NB4 (cell line): ENCODE results near the gene TRAPPC12.

Experiments
- POLR2A ChIP-seq: IDR thresholded peaks from 2 replicates; pipeline ENCODE4 v1.6.1; 2011; ENCODE audit warnings: mild to moderate bottlenecking; ENCODE audit not compliant: insufficient read length; ENCODE audit errors: extremely low read depth
- TF ChIP-seq, protein P1 (sequence below): IDR thresholded peaks from one replicate; pipeline ENCODE4 v1.5.1; 2012; ENCODE audit warnings: low read depth, low read length
- TF ChIP-seq, protein P2 (sequence below): IDR thresholded peaks from 2 replicates; pipeline ENCODE4 v1.6.1; 2011; ENCODE audit warnings: low read depth, low read length

DNA sequence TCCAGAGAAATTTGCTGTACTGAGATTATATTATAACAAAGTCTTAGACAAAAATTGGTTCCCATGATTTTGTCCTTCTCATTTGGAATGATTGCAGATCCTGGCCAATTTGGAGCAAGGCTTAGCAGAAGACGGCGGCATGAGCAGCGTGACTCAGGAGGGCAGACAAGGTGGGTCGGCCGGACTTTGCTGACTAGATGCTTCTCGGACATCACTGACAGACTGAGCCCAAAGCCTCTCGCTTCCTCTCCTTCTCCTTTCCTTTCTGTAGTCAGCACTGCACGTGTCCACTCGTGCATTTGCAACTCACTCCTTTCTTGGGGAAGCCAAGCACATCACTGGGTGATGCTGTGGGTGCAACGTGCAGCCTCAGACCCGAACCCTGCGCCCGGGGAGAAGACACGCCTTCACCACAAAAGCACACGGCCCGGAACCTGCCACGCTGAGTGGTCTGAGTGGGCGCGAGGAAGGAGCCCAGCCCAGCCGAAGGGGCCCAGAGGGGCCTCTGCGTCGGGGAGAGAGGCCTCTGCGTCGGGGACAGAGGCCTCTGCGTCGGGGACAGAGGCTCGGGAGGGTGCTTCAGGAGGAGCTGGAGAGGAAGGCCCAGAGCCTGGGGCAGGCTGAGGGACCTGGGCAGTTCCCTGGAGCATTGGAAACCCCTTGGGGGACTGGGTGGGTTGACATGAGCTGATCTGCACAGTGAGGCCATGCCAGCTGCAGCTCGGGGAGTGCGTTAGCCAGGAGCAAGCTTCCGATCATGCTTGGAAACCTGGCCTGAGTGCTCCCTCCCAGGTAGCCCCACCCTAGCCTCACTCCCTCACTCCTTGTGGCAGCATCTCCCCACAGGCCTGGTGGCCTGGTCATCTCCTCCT is 78.3 kb downstream of the TRAPPC12 start:
- TF ChIP-seq, protein P1, sequence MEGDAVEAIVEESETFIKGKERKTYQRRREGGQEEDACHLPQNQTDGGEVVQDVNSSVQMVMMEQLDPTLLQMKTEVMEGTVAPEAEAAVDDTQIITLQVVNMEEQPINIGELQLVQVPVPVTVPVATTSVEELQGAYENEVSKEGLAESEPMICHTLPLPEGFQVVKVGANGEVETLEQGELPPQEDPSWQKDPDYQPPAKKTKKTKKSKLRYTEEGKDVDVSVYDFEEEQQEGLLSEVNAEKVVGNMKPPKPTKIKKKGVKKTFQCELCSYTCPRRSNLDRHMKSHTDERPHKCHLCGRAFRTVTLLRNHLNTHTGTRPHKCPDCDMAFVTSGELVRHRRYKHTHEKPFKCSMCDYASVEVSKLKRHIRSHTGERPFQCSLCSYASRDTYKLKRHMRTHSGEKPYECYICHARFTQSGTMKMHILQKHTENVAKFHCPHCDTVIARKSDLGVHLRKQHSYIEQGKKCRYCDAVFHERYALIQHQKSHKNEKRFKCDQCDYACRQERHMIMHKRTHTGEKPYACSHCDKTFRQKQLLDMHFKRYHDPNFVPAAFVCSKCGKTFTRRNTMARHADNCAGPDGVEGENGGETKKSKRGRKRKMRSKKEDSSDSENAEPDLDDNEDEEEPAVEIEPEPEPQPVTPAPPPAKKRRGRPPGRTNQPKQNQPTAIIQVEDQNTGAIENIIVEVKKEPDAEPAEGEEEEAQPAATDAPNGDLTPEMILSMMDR = no peak
- no peak for TF ChIP-seq POLR2A
- TF ChIP-seq, protein P2, sequence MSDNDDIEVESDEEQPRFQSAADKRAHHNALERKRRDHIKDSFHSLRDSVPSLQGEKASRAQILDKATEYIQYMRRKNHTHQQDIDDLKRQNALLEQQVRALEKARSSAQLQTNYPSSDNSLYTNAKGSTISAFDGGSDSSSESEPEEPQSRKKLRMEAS = no peak
